Esophagus squamous epithelium (tissue), 5 donors: ENCODE results near the gene VAPB. TPM values are rescaled to one million over a fixed set of nuclear protein-coding genes. Genes with fewer than 3 reads are reported as not detected.

Source experiments
- DNase-seq: peaks from one replicate; lab custom pipeline; 2025; lab: John Stamatoyannopoulos, UW
- H3K27ac ChIP-seq, 4 donors: fragments of 200-600 bp; sonication (generic); one replicate each; pipeline ENCODE4 v1.5.1; 2016 to 2019; ENCODE audit warnings: mild to moderate bottlenecking in 1 of 4
- H3K27me3 ChIP-seq, 4 donors: fragments of 200-600 bp; sonication (generic); 1 replicate in 3 of 4; 2 replicates in 1 of 4; pipeline versions ENCODE4 v1.5.1 to v1.6.0; 2017 to 2021; ENCODE audit warnings: antibody characterized with exemption in 1 of 4
- H3K36me3 ChIP-seq, 3 donors: fragments of 200-600 bp; sonication (generic); one replicate each; pipeline ENCODE4 v1.5.1; 2016 to 2019
- H3K4me1 ChIP-seq, 3 donors: fragments of 200-600 bp; sonication (generic); one replicate each; pipeline ENCODE4 v1.5.1; 2017 to 2019
- H3K4me3 ChIP-seq, 4 donors: fragments of 200-600 bp; sonication (generic); 1 replicate in 3 of 4; 2 replicates in 1 of 4; pipeline ENCODE4 v1.5.1; 2016 to 2019; ENCODE audit warnings: mild to moderate bottlenecking in 2 of 4, moderate library complexity in 1 of 4
- H3K9me3 ChIP-seq, 3 donors: fragments of 200-600 bp; sonication (generic); one replicate each; pipeline ENCODE4 v1.5.1; 2016 to 2019
- POLR2A ChIP-seq, 4 donors: fragments of 450-650 bp; IDR thresholded peaks; one replicate each; pipeline ENCODE4 v1.6.1; 2017; ENCODE audit warnings: antibody characterized with exemption in 4 of 4, mild to moderate bottlenecking in 4 of 4, moderate library complexity in 3 of 4
- WGBS, 2 donors: methylation state at CpG; one replicate each; pipeline ENCODE4 v1.1.5; 2018; 5-methylcytosine and 5-hydroxymethylcytosine counted together
- intact Hi-C: fragments of 100-400 bp; cut with DNase I; formaldehyde crosslinking; loops from one replicate; pipeline ENCODE4 v1.15.0; 2022
- total RNA-seq, 4 donors: library from RNA; depleted of rRNA; stranded (reverse); fragments of >200 nt; gene quantifications; one replicate each; pipeline ENCODE4 v1.1.0, GENCODE V29; 2016
- TF ChIP-seq, protein P1 (sequence below), 6 experiments: fragments of 450-650 bp in 4 of 6; fragments of 200-600 bp in 2 of 6; sonication (generic) in 2 of 6; IDR thresholded peaks; one replicate each; pipeline ENCODE4 v1.5.1; 2016 to 2019; ENCODE audit warnings: antibody characterized with exemption in 6 of 6, mild to moderate bottlenecking in 4 of 6, moderate library complexity in 4 of 6
- donor health status: DM: yes; HTN: yes; CAD: no.

The VAPB gene
- total RNA-seq, 4 donors from 2014 or later, result 11.5 to 21.2 (median 16.6) TPM

DNA sequence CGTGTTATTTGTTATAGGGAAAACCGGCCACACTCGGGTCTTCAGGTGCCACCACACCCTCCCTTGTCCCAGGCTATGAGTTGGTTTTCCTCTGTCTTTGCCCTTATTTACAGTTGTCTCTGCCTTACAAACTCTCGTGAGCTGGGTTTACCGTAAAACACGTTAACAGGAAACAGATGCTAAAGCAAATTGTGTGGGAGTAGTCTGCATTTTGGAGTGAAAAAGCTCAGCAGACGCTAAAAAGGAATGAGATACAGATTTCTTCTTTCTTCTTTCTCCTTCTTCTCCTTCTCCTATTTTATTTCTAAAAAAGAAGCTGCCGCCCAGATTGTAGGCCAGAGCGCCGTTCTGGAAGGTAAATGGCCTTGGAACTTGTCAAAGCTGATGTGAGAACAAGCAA lies 74.2 kb downstream of the VAPB start:
- intact Hi-C loops, result no loop called here
- Histone ChIP-seq H3K4me3 (no peak overlapping the region), H3K4me1 (peaks cover 0 to 28% (median 0%) of the 10 kb centered on the region in 3 donors), H3K27ac (no peak overlapping the region), H3K36me3 (no peaks in the 10 kb centered on the region), H3K27me3 (no peaks in the 10 kb centered on the region), H3K9me3 (no peaks in the 10 kb centered on the region)
- no peak for DNase-seq
- no peak for TF ChIP-seq POLR2A (IDR thresholded peaks at IDR 0.05)
- TF ChIP-seq, protein P1, sequence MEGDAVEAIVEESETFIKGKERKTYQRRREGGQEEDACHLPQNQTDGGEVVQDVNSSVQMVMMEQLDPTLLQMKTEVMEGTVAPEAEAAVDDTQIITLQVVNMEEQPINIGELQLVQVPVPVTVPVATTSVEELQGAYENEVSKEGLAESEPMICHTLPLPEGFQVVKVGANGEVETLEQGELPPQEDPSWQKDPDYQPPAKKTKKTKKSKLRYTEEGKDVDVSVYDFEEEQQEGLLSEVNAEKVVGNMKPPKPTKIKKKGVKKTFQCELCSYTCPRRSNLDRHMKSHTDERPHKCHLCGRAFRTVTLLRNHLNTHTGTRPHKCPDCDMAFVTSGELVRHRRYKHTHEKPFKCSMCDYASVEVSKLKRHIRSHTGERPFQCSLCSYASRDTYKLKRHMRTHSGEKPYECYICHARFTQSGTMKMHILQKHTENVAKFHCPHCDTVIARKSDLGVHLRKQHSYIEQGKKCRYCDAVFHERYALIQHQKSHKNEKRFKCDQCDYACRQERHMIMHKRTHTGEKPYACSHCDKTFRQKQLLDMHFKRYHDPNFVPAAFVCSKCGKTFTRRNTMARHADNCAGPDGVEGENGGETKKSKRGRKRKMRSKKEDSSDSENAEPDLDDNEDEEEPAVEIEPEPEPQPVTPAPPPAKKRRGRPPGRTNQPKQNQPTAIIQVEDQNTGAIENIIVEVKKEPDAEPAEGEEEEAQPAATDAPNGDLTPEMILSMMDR (IDR thresholded peaks at IDR 0.05), result no peak
- WGBS, 2 donors, result 80 to 85% methylated on average over 10 of the region's 10 CpGs

DNA sequence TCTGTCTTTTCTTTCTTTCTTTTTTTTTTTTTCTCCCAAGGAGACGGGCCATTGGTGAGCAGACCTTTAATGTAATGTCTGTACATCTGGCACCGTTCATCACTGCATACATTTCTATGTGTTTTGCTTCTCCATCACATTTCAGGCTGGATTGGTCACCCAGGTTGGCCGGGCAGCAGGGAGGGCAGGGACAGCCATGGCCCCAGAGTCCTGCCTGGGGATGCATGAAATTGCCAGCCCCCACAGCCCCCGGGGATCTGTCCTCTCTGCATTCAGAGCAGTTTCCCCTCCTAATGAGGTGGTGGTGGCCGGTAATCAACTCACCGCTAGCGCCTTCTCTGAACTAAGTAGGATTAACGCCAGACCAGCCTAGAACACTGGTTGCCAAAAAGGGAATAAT lies 75.8 kb downstream of the VAPB start:
- TF ChIP-seq, protein P1 (IDR thresholded peaks at IDR 0.05), result no peak
- TF ChIP-seq POLR2A (IDR thresholded peaks at IDR 0.05), result no peak
- peaks cover 0 to 16% (median 0%) of the 10 kb centered on the region in 3 donors for H3K4me1 ChIP-seq
- no peaks in the 10 kb centered on the region for H3K27me3 ChIP-seq
- no peak overlapping the region for H3K27ac ChIP-seq
- WGBS, 2 donors, result 40 to 78% methylated on average over 3 to 8 of the region's 8 CpGs
- no peak overlapping the region for H3K4me3 ChIP-seq
- DNase-seq, result no peak
- intact Hi-C loops, result no loop called here
- H3K36me3 ChIP-seq, result no peaks in the 10 kb centered on the region
- no peaks in the 10 kb centered on the region for H3K9me3 ChIP-seq

DNA sequence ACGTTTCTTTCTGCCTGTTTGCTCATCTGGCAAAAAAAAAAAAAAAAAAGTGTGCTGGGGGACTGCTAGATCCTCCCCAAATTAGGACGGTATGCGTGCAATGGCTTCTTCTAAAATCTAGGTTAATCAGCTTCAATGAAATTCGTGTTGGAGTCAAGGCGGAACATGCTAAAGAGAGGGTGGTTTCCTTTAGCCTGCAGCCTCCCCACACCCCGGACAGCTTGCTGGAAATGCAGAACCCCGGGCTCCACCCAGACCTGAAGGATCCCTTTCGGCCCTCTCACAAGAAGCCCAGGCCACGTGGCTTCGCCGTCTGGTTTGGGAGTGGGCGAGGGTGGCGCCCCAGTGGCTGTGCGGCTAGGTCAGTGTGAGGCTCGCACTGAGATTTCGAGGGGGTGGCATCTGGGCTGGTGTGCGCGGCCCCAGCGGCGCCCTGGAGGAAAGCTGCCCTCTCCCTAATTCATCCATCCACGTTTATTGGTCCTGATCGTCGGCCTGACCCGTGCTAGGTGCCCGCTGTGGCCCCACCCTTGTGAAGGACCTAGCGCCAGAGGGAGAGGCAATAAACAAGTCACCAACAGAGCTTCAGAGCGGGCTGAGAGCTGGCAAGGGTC lies 77.2 kb downstream of the VAPB start:
- Histone ChIP-seq H3K9me3 (no peaks in the 10 kb centered on the region), H3K4me3 (no peak overlapping the region), H3K36me3 (no peaks in the 10 kb centered on the region), H3K27me3 (no peaks in the 10 kb centered on the region), H3K4me1 (peaks cover 0 to 12% (median 0%) of the 10 kb centered on the region in 3 donors), H3K27ac (no peak overlapping the region)
- DNase-seq, result no peak
- intact Hi-C loops, result no loop called here
- TF ChIP-seq POLR2A (IDR thresholded peaks at IDR 0.05), result no peak
- TF ChIP-seq, protein P1 (IDR thresholded peaks at IDR 0.05), result no peak
- 80 to 82% methylated on average over 7 to 8 of the region's 27 CpGs for WGBS, 2 donors

DNA sequence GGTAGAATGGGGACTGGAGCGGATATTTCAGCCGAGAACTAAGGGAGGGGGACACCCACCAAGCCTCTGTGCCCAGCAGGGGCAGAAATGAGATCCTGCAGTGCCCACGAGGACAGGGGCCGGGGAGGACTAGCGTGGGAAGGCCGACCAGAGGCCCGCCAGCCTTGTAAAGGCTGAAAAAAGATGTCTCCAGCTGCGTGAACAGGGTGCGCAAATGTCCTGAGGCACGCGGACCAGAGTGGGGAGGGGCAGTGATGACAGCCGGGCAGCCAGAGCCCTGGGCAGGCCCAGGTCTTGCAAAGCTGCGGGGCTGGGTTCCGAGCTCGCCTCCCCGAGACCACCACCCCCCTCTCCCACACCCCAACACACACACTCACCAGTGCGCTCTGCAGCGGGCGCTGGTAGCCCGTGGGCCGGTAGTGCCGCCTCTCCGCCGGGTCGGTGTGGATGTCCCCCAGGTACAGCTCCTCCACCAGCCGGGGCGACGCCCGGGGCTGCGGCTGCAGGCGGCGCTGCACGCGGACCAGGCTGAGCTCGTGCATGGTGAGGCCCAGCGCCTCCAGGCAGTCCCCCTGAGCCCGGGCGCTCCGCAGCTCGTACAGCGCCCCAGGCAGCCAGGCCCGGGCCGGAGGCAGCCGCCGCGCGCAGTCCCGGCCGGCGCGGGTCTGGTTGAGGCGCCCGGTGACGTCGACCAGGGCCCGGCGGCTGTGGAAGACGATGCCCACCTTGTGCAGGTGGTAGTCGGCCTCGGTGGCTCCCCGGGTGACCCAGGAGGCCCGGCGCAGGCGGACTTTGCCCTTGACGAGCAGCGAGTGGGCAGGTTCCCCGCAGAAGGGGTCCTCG lies 77.9 kb downstream of the VAPB start:
- WGBS, 2 donors, result 88 to 91% methylated on average over 9 to 14 of the region's 68 CpGs
- no peaks in the 10 kb centered on the region for H3K36me3 ChIP-seq
- no peaks in the 10 kb centered on the region for H3K27me3 ChIP-seq
- H3K4me1 ChIP-seq, result peaks cover 0 to 15% (median 0%) of the 10 kb centered on the region in 3 donors
- no peaks in the 10 kb centered on the region for H3K9me3 ChIP-seq
- no peak overlapping the region for H3K4me3 ChIP-seq
- intact Hi-C loops, result no loop called here
- DNase-seq, result no peak
- TF ChIP-seq, protein P1 (IDR thresholded peaks at IDR 0.05), result no peak
- TF ChIP-seq POLR2A (IDR thresholded peaks at IDR 0.05), result no peak
- H3K27ac ChIP-seq, result no peak overlapping the region
